HFF-Myc (cell line): Measurements from ENCODE around the gene PEX11G.

Experiments used
- DNase-seq: peaks from one replicate; pipeline ENCODE4 v3.0.0-alpha.2; 2011; ENCODE audit warnings: low read depth; ENCODE audit errors: extremely low read depth
- H3K4me3 ChIP-seq: replicated peaks from 2 replicates; pipeline ENCODE4 v1.5.1; 2011; ENCODE audit warnings: low read depth, mild to moderate bottlenecking, control low read depth, low read length
- TF ChIP-seq, protein P1 (sequence below): IDR thresholded peaks from 2 replicates; pipeline ENCODE4 v1.5.1; 2012; ENCODE audit warnings: mild to moderate bottlenecking, low read depth, low read length, control low read depth; ENCODE audit errors: missing control alignments

The PEX11G gene

DNA sequence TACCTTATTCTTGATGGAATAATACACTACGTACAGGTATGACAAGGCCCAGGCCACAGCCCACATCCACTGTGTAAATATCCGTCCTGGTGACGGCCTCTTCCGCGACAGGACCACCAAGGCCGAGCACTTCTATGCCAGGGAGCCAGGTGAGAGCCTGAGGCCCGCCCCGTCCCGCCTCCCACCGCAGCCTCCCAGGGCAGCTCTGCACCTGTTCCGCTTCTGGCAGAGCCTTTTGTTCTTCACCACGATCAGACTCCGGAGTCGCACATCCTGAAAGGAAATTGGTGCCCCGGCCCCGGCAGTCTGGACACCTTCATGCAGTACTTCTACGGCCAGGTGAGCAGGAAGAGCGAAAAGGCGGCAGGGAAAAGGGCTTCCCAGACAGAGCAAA is 16.4 kb upstream of the PEX11G start:
- TF ChIP-seq, protein P1, sequence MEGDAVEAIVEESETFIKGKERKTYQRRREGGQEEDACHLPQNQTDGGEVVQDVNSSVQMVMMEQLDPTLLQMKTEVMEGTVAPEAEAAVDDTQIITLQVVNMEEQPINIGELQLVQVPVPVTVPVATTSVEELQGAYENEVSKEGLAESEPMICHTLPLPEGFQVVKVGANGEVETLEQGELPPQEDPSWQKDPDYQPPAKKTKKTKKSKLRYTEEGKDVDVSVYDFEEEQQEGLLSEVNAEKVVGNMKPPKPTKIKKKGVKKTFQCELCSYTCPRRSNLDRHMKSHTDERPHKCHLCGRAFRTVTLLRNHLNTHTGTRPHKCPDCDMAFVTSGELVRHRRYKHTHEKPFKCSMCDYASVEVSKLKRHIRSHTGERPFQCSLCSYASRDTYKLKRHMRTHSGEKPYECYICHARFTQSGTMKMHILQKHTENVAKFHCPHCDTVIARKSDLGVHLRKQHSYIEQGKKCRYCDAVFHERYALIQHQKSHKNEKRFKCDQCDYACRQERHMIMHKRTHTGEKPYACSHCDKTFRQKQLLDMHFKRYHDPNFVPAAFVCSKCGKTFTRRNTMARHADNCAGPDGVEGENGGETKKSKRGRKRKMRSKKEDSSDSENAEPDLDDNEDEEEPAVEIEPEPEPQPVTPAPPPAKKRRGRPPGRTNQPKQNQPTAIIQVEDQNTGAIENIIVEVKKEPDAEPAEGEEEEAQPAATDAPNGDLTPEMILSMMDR: no peak
- H3K4me3 ChIP-seq: no peak overlapping the region
- no peak for DNase-seq

DNA sequence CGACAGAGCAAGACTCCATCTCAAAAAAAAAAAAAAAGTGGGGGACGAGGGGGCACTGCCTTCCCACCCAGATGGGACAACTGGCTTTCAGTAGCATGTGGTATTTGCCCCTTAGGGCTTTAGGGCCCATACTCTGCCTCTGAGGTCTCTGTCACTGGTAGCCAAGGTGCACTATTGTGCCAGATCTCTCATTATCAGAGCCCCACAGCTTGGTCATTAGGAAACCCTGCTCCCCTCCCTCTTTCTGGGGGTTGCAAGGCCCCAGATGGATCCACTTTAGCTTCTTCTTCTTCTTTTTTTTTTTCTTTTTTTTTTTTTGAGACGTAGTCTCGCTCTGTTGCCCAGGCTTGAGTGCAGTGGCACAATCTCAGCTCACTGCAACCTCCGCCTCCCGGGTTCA is 15.8 kb upstream of the PEX11G start:
- no peak for DNase-seq
- no peak overlapping the region for H3K4me3 ChIP-seq
- TF ChIP-seq, protein P1: no peak

DNA sequence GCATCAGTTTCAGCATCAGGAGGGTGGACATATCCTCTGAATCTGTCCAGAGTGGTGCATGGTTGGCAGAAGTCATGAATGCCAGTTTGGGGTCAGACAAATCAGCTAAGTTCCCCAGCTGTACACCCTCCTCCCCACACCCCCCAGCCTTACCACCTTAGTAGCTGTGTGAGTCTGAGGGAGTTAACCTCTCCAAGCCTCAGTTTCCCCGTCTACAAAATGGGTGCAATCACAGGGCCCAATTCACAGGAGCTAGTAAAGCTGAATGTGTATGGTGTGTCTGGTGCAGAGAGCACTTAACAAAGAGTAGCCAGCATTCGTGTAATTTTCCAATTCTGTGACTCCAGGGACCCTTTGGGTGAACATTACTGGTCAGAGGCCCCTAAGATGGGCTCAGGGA is 13.7 kb upstream of the PEX11G start:
- TF ChIP-seq, protein P1: no peak
- no peak for DNase-seq
- H3K4me3 ChIP-seq: no peak overlapping the region

DNA sequence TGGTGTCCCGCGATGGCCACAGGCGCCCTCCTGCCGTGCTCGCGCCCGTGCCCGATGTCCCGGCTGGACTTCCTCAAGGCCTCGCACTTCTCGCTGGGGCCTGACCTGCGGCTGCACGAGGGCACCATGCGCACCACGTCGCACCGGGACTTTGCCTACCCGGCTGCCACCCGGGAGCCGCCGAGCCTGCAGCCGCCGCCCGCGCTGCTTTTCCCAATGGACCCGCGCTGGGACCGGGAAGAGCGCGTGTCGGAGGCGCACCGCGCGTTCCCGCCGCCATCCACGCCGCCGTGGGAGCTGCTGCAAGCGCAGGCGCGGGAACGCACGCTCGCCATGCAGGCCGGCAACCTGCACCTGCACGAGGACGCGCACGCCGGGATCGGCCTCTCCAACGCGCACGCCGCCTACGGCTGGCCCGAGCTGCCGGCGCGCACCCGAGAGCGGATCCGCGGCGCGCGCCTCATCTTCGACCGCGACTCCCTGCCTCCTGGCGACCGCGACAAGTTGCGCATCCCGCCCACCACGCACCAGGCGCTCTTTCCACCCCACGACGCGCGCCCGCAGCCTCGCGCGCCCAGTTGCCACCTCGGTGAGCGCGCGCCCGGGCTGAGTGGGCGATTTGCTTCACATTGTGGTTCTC is 12.1 kb upstream of the PEX11G start:
- no peak for DNase-seq
- peak overlapping the region; percentile 37 for H3K4me3 ChIP-seq
- TF ChIP-seq, protein P1: no peak

DNA sequence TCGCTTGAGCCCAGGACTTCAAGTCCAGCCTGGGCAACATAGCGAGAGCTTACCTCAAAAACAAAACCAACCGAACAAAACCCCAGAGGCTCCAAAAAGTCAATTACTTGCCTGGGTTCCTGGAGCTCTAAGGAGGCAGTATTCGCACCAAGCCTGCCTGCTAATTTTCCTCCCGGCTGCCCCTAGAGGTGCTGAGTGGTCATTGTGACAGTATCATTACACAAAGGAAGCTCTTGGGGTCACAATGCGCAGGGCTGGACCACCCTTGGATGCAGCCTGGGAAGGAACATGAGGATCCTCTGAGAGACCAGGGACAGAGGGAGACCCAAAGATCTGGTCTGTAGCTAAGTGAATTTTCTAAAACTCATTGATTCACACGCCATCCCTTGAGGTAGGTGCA is 8.5 kb upstream of the PEX11G start:
- TF ChIP-seq, protein P1: peak; percentile 43
- DNase-seq: no peak
- H3K4me3 ChIP-seq: no peak overlapping the region

DNA sequence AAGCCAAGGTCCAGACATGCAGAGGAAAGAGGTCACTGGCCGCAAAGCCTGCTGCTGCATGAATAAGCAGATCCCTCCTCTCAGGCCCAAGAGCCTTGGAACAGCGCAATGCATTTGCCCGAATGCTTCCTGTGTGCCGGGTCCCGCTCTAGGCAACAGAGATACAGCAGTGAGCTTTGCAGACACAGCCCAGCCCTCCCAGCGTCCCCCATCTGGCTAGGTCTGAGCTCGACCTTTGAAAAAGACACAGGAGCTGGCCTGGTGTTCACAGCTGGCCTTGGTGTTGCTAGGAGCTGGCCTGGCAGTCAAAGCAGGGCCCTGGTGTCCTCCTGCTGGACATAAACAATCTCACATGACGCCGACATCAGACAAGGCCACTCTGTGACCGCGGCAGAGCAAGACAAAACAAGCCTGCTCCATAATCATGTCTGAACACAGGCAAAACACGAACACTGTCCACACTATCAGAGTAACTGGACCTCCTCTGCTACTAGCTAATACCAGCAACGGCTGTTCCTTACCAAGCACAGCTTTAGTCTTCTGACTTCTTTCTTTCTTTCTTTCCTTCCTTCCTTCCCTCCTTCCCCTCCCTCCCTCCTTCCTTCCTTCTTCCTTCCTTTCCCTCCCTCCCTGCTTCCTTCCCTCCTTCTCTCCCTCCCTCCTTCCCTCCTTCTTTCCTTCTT is 5.7 kb upstream of the PEX11G start:
- TF ChIP-seq, protein P1: no peak
- DNase-seq: no peak
- no peak overlapping the region for H3K4me3 ChIP-seq
